Glutamatergic neuron (in vitro differentiated cells): ENCODE results near the gene DAZL. TPM values are rescaled to one million over a fixed set of nuclear protein-coding genes. Genes with fewer than 3 reads are reported as not detected.

Source experiments
- DNase-seq: peaks from one replicate; pipeline ENCODE4 v3.0.0; 2022
- H3K27ac Mint-ChIP-seq: one replicate; pipeline ENCODE4 v1.8.0; 2020; ENCODE audit warnings: mild to moderate bottlenecking, mixed read lengths, inconsistent platforms; ENCODE audit not compliant: unreplicated experiment
- H3K27me3 Mint-ChIP-seq: one replicate; pipeline ENCODE4 v1.8.0; 2020; ENCODE audit warnings: mild to moderate bottlenecking, moderate library complexity, mixed read lengths, inconsistent platforms; ENCODE audit not compliant: unreplicated experiment
- H3K36me3 Mint-ChIP-seq: one replicate; pipeline ENCODE4 v1.8.0; 2020; ENCODE audit warnings: mild to moderate bottlenecking, mixed read lengths, inconsistent platforms; ENCODE audit not compliant: unreplicated experiment
- H3K4me1 Mint-ChIP-seq: one replicate; pipeline ENCODE4 v1.8.0; 2020; ENCODE audit warnings: mild to moderate bottlenecking, low read depth, mixed read lengths, inconsistent platforms; ENCODE audit not compliant: unreplicated experiment
- H3K4me3 Mint-ChIP-seq: one replicate; pipeline ENCODE4 v1.8.0; 2020; ENCODE audit warnings: mild to moderate bottlenecking, mixed read lengths, inconsistent platforms; ENCODE audit not compliant: unreplicated experiment
- H3K9me3 Mint-ChIP-seq: one replicate; pipeline ENCODE4 v1.8.0; 2020; ENCODE audit warnings: mild to moderate bottlenecking, moderate library complexity, mixed read lengths, inconsistent platforms; ENCODE audit not compliant: unreplicated experiment
- total RNA-seq: library from RNA; stranded (reverse); fragmentation: NEBNext Ultra II Directional; extraction: Animal tissue kit (Norgen Biotek cat#: 25700); gene quantifications from one replicate; pipeline ENCODE4 v1.2.1, GENCODE V29; 2021; ENCODE audit not compliant: unreplicated experiment
- TF ChIP-seq, protein P1 (sequence below): fragments of 200-600 bp; sonication (generic); IDR thresholded peaks from one replicate; pipeline ENCODE4 v1.5.0; 2021; ENCODE audit not compliant: partially characterized antibody, unreplicated experiment

DAZL gene
- total RNA-seq, 1 donor from 2014 or later = 0.51 TPM

DNA sequence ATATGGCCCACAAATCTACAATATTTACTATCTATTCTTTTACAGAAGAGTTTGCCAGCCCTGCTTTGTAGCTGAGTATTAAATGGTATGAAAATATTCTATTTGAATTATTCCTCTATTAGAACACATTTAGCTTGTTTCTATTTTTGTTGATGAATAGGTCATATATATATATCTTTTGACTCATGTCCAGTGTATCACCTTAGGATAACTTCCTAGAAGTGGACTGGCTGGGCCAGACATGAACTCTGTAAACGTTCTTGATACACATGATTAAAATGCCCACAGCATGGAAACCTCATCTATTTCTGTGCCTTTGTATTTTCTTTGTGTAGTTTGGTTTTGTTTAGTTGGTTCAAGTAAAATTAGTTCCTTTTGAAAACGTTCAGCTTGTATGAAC is 37.1 kb downstream of the DAZL start:
- peaks cover 3% of the 10 kb centered on the region for H3K9me3 Mint-ChIP-seq
- TF ChIP-seq, protein P1, sequence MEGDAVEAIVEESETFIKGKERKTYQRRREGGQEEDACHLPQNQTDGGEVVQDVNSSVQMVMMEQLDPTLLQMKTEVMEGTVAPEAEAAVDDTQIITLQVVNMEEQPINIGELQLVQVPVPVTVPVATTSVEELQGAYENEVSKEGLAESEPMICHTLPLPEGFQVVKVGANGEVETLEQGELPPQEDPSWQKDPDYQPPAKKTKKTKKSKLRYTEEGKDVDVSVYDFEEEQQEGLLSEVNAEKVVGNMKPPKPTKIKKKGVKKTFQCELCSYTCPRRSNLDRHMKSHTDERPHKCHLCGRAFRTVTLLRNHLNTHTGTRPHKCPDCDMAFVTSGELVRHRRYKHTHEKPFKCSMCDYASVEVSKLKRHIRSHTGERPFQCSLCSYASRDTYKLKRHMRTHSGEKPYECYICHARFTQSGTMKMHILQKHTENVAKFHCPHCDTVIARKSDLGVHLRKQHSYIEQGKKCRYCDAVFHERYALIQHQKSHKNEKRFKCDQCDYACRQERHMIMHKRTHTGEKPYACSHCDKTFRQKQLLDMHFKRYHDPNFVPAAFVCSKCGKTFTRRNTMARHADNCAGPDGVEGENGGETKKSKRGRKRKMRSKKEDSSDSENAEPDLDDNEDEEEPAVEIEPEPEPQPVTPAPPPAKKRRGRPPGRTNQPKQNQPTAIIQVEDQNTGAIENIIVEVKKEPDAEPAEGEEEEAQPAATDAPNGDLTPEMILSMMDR = no peak
- H3K4me3 Mint-ChIP-seq = no peak overlapping the region
- no peaks in the 10 kb centered on the region for H3K4me1 Mint-ChIP-seq
- peaks cover 8% of the 10 kb centered on the region for H3K36me3 Mint-ChIP-seq
- no peak overlapping the region for H3K27ac Mint-ChIP-seq
- no peak for DNase-seq
- H3K27me3 Mint-ChIP-seq = no peaks in the 10 kb centered on the region

DNA sequence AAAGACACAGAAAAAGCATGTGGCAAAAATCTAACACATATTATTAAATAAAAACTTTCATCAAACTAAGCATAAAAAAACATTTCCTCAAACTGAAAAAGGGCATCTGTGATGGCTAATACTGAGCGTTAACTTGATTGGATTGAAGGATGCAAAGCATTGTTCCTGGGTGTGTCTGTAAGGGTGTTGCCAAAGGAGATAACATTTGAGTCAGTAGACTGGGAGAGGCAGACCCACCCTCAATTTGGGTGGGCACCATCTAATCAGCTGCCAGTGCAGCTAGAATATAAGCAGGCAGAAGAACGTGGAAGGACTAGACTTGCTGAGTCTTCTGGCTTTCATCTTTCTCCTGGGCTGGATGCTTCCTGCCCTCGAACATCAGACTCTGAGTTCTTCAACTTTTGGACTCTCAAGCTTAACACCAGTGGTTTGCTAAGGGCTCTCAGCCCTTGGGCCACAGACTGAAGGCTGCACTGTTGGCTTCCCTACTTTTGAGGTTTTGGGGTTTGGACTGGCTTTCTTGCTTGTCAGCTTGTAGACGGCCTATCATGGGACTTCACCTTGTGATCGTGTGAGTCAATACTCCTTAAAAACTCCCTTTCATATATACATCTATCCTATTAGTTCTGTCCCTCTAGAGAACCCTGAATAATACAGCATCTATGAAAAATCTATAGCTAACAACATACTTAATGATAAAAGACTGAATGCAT is 45.4 kb downstream of the DAZL start:
- TF ChIP-seq, protein P1 = no peak
- no peak overlapping the region for H3K4me3 Mint-ChIP-seq
- no peaks in the 10 kb centered on the region for H3K4me1 Mint-ChIP-seq
- H3K27me3 Mint-ChIP-seq = no peaks in the 10 kb centered on the region
- peaks cover 3% of the 10 kb centered on the region for H3K36me3 Mint-ChIP-seq
- peaks cover 2% of the 10 kb centered on the region for H3K9me3 Mint-ChIP-seq
- DNase-seq = no peak
- no peak overlapping the region for H3K27ac Mint-ChIP-seq

DNA sequence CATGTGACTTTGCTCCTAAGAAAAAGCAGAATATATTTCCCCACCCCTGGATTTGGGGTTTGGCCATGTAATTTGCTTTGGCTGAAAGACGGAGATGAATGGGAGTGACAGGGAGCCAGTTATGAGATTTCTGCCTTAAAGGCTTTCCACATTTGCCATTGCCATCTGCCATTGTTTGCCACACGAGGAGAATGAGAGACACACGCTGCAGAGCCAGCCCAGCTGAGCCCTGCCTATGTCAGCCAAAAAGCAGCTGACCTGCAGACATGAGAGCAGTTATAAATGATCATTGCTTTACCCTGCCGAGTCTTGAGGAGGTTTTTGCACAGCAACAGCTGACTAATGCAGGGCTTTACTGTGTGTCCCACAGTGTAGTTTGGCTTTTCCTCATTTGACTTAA is 51.1 kb downstream of the DAZL start:
- Mint-ChIP-seq H3K27ac (no peak overlapping the region), H3K27me3 (no peaks in the 10 kb centered on the region), H3K4me3 (no peak overlapping the region), H3K9me3 (peaks cover 6% of the 10 kb centered on the region), H3K36me3 (peaks cover 6% of the 10 kb centered on the region), H3K4me1 (peaks cover 10% of the 10 kb centered on the region)
- TF ChIP-seq, protein P1 = no peak
- no peak for DNase-seq

DNA sequence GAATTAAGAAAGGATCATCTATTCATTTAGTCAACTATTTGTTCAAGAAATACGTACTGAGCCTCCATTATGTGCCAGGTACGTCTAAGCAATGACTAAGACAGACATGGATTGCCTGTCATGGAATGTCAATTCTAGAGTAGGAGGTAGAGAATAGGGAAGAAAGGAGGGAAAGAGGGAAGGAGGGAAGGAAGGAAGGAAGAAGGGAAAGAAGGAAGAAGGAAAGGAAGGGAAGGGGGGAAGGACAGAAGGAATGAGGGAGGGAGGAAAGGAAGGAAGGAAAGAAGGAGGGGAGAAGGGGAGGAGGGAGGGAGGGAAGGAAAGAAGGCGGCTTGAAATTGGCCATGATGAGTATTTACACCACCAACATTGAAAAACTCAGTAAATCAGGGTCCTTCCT is 52.5 kb downstream of the DAZL start:
- TF ChIP-seq, protein P1 = no peak
- no peak for DNase-seq
- Mint-ChIP-seq H3K4me3 (no peak overlapping the region), H3K4me1 (peaks cover 10% of the 10 kb centered on the region), H3K36me3 (peaks cover 9% of the 10 kb centered on the region), H3K27me3 (no peaks in the 10 kb centered on the region), H3K9me3 (peaks cover 6% of the 10 kb centered on the region), H3K27ac (no peak overlapping the region)

DNA sequence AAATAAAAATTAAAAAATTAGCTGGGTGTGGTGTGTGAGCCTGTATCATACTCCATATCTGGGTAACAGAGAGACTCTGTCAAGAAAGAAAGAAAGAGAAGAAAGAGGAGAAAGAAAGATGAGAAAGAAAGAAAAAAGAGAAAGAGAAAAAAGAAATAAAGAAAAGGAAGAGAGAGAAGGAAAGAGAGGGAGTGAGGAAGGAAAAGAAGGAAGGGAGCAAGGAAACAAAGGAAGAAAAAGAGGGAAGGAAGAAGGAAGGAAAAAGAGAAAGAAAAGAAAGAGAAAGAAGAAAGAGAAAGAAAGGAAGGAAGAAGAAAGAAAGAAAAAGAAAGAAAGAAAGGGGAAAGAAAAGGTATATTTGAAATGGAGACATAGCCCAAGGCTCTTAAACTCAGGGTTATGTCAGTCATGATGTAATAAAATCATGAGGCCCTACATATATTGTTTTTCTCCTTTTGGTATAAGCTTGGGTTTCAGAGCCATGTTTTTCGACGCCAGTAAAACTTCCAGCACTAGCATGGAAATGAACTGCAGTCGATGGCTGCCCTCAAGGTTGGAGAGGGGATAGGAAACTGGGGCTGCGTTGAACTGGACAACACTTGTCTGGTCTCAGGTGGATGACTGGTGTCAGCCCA is 53.8 kb downstream of the DAZL start:
- Mint-ChIP-seq H3K36me3 (peaks cover 14% of the 10 kb centered on the region), H3K9me3 (peaks cover 9% of the 10 kb centered on the region), H3K27ac (peak overlapping the region; percentile 94), H3K4me1 (peaks cover 10% of the 10 kb centered on the region), H3K27me3 (no peaks in the 10 kb centered on the region), H3K4me3 (no peak overlapping the region)
- TF ChIP-seq, protein P1 = no peak
- DNase-seq = no peak
